Measurements from ENCODE around the gene OR52N4.

The OR52N4 gene

DNA sequence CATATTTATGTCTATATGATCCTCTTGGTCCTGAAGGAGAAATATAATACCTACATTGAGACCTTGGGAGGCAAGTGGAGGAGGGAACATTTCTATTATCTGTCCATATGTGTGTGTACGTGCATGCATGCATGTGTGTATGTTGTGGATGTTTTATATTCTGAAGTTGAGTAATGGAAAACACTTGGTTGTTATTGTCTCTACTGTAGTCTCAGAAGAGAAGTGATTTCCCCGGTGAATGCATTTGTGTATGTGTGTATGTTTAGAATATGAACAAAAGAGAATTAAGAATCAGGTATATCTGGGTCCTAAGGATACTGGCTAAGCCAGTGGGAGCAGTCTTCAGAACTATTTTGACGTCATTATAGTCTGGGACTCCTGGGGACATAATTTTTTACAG, 37.1 kb downstream of the OR52N4 start, which contains the start of gene OR52N1:
OR52N1 (minus strand) TSS at position 101 of the 400 bp plus-strand sequence. CDS start 2,449 bp downstream, outside the sequence.
- H3K4me2 ChIP-seq (ENCODE audit: low read length) = no peak within 1 kb of the TSS
- no peaks in the 10 kb centered on the region for H3K27me3 ChIP-seq (ENCODE audit: control insufficient read depth, low read length)
- H3K9me3 ChIP-seq (ENCODE audit: control insufficient read depth, insufficient read depth, low read length) = no peaks in the 10 kb centered on the region
- no peaks in the 10 kb centered on the region for H4K20me1 ChIP-seq (ENCODE audit: control insufficient read depth, insufficient read depth, low read depth, low read length)
- no peaks in the 10 kb centered on the region for H3K4me1 ChIP-seq (ENCODE audit: control insufficient read depth, low read length)
- no peak within 1 kb of the TSS for H3K4me3 ChIP-seq (ENCODE audit: low read length)
- H3K27ac ChIP-seq (ENCODE audit: low read depth, low read length) = no peak within 1 kb of the TSS
- H3K36me3 ChIP-seq (ENCODE audit: control insufficient read depth, low read length) = no peaks in the 10 kb centered on the region
- TF ChIP-seq, protein P1, sequence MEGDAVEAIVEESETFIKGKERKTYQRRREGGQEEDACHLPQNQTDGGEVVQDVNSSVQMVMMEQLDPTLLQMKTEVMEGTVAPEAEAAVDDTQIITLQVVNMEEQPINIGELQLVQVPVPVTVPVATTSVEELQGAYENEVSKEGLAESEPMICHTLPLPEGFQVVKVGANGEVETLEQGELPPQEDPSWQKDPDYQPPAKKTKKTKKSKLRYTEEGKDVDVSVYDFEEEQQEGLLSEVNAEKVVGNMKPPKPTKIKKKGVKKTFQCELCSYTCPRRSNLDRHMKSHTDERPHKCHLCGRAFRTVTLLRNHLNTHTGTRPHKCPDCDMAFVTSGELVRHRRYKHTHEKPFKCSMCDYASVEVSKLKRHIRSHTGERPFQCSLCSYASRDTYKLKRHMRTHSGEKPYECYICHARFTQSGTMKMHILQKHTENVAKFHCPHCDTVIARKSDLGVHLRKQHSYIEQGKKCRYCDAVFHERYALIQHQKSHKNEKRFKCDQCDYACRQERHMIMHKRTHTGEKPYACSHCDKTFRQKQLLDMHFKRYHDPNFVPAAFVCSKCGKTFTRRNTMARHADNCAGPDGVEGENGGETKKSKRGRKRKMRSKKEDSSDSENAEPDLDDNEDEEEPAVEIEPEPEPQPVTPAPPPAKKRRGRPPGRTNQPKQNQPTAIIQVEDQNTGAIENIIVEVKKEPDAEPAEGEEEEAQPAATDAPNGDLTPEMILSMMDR (IDR thresholded peaks at IDR 0.05; ENCODE audit: low read depth, low read length, poor library complexity, severe bottlenecking) = no peak
- no peak for TF ChIP-seq EZH2phosphoT487 (IDR thresholded peaks at IDR 0.05; ENCODE audit: borderline replicate concordance, low read length)
- no peaks in the 10 kb centered on the region for H3K79me2 ChIP-seq (ENCODE audit: control insufficient read depth, low read length)
- no peaks in the 10 kb centered on the region for H3F3A ChIP-seq (ENCODE audit: control insufficient read depth, insufficient read depth)
- H3K9me2 ChIP-seq (replicated peaks; ENCODE audit: control insufficient read depth, low read length) = no peaks in the 10 kb centered on the region

DNA sequence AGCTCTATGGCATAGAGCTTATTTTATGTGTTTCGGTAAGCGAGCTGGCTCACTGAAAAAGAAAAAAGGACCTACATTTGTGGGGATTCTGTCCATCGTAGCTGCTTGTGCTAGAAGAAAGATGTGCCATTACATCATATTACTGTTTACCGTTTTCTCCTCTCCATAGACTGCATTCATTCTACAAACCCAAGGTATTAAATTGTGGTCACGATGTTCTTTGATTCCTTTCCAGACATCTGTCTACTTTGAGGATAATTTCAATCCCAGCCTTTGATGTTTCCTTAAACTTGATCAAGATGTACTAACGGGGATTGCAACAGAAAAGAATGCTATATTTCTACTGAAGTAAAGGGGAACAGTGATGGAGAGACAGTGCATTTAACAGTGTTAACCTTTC, 42.5 kb downstream of the OR52N4 start:
- no peaks in the 10 kb centered on the region for H3K9me3 ChIP-seq (ENCODE audit: control insufficient read depth, insufficient read depth, low read length)
- H3K36me3 ChIP-seq (ENCODE audit: control insufficient read depth, low read length) = no peaks in the 10 kb centered on the region
- TF ChIP-seq, protein P1 (IDR thresholded peaks at IDR 0.05; ENCODE audit: low read depth, low read length, poor library complexity, severe bottlenecking) = no peak
- no peak for TF ChIP-seq EZH2phosphoT487 (IDR thresholded peaks at IDR 0.05; ENCODE audit: borderline replicate concordance, low read length)
- no peaks in the 10 kb centered on the region for H3F3A ChIP-seq (ENCODE audit: control insufficient read depth, insufficient read depth)
- no peaks in the 10 kb centered on the region for H3K27me3 ChIP-seq (ENCODE audit: control insufficient read depth, low read length)
- no peaks in the 10 kb centered on the region for H3K4me1 ChIP-seq (ENCODE audit: control insufficient read depth, low read length)
- H3K79me2 ChIP-seq (ENCODE audit: control insufficient read depth, low read length) = no peaks in the 10 kb centered on the region
- H4K20me1 ChIP-seq (ENCODE audit: control insufficient read depth, insufficient read depth, low read depth, low read length) = no peaks in the 10 kb centered on the region
- no peaks in the 10 kb centered on the region for H3K9me2 ChIP-seq (replicated peaks; ENCODE audit: control insufficient read depth, low read length)
- H3K4me2 ChIP-seq (ENCODE audit: low read length) = no peak overlapping the region
- H3K4me3 ChIP-seq (ENCODE audit: low read length) = no peak overlapping the region
- no peak overlapping the region for H3K27ac ChIP-seq (ENCODE audit: low read depth, low read length)

DNA sequence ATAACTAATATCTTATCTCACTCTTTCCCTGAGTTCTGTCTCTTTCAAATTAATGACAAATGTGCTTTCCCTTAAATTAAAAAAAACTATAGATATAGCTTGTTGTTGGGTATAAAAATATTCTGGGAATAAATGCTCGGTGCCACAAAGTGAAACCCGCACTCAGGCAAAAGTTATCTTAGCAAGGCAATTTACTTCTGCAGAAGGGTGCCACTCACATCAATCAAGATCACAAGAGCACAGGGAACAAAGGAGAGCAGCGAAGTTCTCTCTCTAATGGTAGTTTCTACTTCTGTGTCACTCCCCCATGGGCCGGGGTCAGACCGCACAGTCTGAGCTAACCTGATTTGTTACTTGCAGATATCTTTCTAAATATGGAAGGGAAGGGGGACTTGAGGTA, 49.9 kb downstream of the OR52N4 start:
- Histone ChIP-seq H3K4me1 (ENCODE audit: control insufficient read depth, low read length) (no peaks in the 10 kb centered on the region), H3F3A (ENCODE audit: control insufficient read depth, insufficient read depth) (no peaks in the 10 kb centered on the region), H3K9me2 (replicated peaks; ENCODE audit: control insufficient read depth, low read length) (no peaks in the 10 kb centered on the region), H3K9me3 (ENCODE audit: control insufficient read depth, insufficient read depth, low read length) (no peaks in the 10 kb centered on the region), H4K20me1 (ENCODE audit: control insufficient read depth, insufficient read depth, low read depth, low read length) (no peaks in the 10 kb centered on the region), H3K79me2 (ENCODE audit: control insufficient read depth, low read length) (no peaks in the 10 kb centered on the region), H3K27me3 (ENCODE audit: control insufficient read depth, low read length) (0 out of 2 replicates have a peak, but pooled peaks cover 3% of the 10 kb centered on the region), H3K27ac (ENCODE audit: low read depth, low read length) (no peak overlapping the region), H3K4me3 (ENCODE audit: low read length) (no peak overlapping the region), H3K4me2 (ENCODE audit: low read length) (no peak overlapping the region), H3K36me3 (ENCODE audit: control insufficient read depth, low read length) (no peaks in the 10 kb centered on the region)
- TF ChIP-seq EZH2phosphoT487 (IDR thresholded peaks at IDR 0.05; ENCODE audit: borderline replicate concordance, low read length) = no peak
- TF ChIP-seq, protein P1 (IDR thresholded peaks at IDR 0.05; ENCODE audit: low read depth, low read length, poor library complexity, severe bottlenecking) = no peak
